DMS153 treated with DMSO at 0.1 percent for 48 hours (cell line): ENCODE results near the gene IBA57.

ENCODE experiments used
- DNase-seq: peaks from one replicate; lab custom pipeline; 2025; ENCODE audit not compliant: unreplicated experiment; lab: John Stamatoyannopoulos, UW

Gene IBA57

GRCh38 chr1:228165372-228166169 is at the start of gene IBA57:
Gene IBA57 (plus strand): TSS chr1:228165804. CDS start chr1:228165817, 13 bp downstream.
- DNase-seq, result peak; percentile 99

GRCh38 chr1:228117335-228117734 is 48.3 kb upstream of the IBA57 start:
- DNase-seq, result no peak

- DNase-seq, result no peak
These were observed 47.6 kb upstream of the IBA57 start for GRCh38 chr1:228118040-228118439.

GRCh38 chr1:228120351-228120750 is 45.3 kb upstream of the IBA57 start:
- no peak for DNase-seq

- no peak for DNase-seq
These were observed 44.6 kb upstream of the IBA57 start for GRCh38 chr1:228120857-228121489.

GRCh38 chr1:228122921-228123441 is 42.6 kb upstream of the IBA57 start:
- DNase-seq, result no peak

GRCh38 chr1:228123505-228123904 is 42.1 kb upstream of the IBA57 start:
- DNase-seq, result no peak

- DNase-seq, result no peak
These were observed 40.4 kb upstream of the IBA57 start for GRCh38 chr1:228125185-228125584.

- DNase-seq, result no peak
These were observed 33.8 kb upstream of the IBA57 start for GRCh38 chr1:228131766-228132165.

GRCh38 chr1:228134591-228134990 is 31.0 kb upstream of the IBA57 start:
- no peak for DNase-seq

- DNase-seq, result no peak
These were observed 28.7 kb upstream of the IBA57 start for GRCh38 chr1:228136901-228137300.

GRCh38 chr1:228139406-228139930 is 26.1 kb upstream of the IBA57 start:
- DNase-seq, result no peak

- DNase-seq, result peak; percentile 99
These were observed 25.5 kb upstream of the IBA57 start, which contains the start of gene GUK1 for GRCh38 chr1:228139931-228140723. Gene GUK1 (plus strand): TSS chr1:228140279. CDS start chr1:228140303, 24 bp downstream.

GRCh38 chr1:228140724-228141225 is 24.8 kb upstream of the IBA57 start:
- no peak for DNase-seq

- DNase-seq, result no peak
These were observed 24.2 kb upstream of the IBA57 start for GRCh38 chr1:228141226-228142044.

- no peak for DNase-seq
These were observed 23.4 kb upstream of the IBA57 start for GRCh38 chr1:228142155-228142691.

- no peak for DNase-seq
These were observed 22.9 kb upstream of the IBA57 start for GRCh38 chr1:228142701-228143136.

- no peak for DNase-seq
These were observed 22.0 kb upstream of the IBA57 start for GRCh38 chr1:228143480-228144192.
